ENCODE measurements around the gene CACNA1B. TPM values are rescaled to one million over a fixed set of nuclear protein-coding genes. Genes with fewer than 3 reads are reported as not detected.

Gene CACNA1B
- total and polyA plus RNA-seq, 2 of the 13 experiments (the other 11 are each of a cell fraction or from before 2014, with no cell fraction given) = under 0.01 to 0.04 TPM

GRCh38 chr9:137876269-137876668 lies 1.3 kb upstream of the CACNA1B start (continued):
- TF ChIP-seq RNF219 (CRISPR knock-in tag; IDR thresholded peaks at IDR 0.05) (no peak), KAT7 (CRISPR knock-in tag; IDR thresholded peaks at IDR 0.05; ENCODE audit: borderline replicate concordance) (no peak), SP2 (CRISPR knock-in tag; IDR thresholded peaks at IDR 0.05) (no peak), FOXM1 (CRISPR knock-in tag; IDR thresholded peaks at IDR 0.05) (no peak), ATAD3A (CRISPR knock-in tag; IDR thresholded peaks at IDR 0.05) (no peak)

GRCh38 chr9:137876781-137877386 lies 698 bp upstream of the CACNA1B start:
- no TSS peak for BruUV-seq (replicated peaks)
- H4K20me1 ChIP-seq (ENCODE audit: insufficient read depth, low read length) = peaks cover 2% of the 10 kb centered on the region; the same call in 1 of the 2 replicates
- TF ChIP-seq NAIF1 (CRISPR knock-in tag; IDR thresholded peaks at IDR 0.05; ENCODE audit: borderline replicate concordance) (no peak), SOX5 (CRISPR knock-in tag; IDR thresholded peaks at IDR 0.05; ENCODE audit: borderline replicate concordance) (no peak), STAG1 (CRISPR knock-in tag; IDR thresholded peaks at IDR 0.05) (no peak), ZZZ3 (CRISPR knock-in tag; IDR thresholded peaks at IDR 0.05; ENCODE audit: borderline replicate concordance) (no peak), THAP8 (CRISPR knock-in tag; IDR thresholded peaks at IDR 0.05; ENCODE audit: borderline replicate concordance) (no peak)
- TF ChIP-seq, protein P1, sequence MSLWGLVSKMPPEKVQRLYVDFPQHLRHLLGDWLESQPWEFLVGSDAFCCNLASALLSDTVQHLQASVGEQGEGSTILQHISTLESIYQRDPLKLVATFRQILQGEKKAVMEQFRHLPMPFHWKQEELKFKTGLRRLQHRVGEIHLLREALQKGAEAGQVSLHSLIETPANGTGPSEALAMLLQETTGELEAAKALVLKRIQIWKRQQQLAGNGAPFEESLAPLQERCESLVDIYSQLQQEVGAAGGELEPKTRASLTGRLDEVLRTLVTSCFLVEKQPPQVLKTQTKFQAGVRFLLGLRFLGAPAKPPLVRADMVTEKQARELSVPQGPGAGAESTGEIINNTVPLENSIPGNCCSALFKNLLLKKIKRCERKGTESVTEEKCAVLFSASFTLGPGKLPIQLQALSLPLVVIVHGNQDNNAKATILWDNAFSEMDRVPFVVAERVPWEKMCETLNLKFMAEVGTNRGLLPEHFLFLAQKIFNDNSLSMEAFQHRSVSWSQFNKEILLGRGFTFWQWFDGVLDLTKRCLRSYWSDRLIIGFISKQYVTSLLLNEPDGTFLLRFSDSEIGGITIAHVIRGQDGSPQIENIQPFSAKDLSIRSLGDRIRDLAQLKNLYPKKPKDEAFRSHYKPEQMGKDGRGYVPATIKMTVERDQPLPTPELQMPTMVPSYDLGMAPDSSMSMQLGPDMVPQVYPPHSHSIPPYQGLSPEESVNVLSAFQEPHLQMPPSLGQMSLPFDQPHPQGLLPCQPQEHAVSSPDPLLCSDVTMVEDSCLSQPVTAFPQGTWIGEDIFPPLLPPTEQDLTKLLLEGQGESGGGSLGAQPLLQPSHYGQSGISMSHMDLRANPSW (CRISPR knock-in tag; IDR thresholded peaks at IDR 0.05; ENCODE audit: borderline replicate concordance) = no peak
- TF ChIP-seq, protein P2, sequence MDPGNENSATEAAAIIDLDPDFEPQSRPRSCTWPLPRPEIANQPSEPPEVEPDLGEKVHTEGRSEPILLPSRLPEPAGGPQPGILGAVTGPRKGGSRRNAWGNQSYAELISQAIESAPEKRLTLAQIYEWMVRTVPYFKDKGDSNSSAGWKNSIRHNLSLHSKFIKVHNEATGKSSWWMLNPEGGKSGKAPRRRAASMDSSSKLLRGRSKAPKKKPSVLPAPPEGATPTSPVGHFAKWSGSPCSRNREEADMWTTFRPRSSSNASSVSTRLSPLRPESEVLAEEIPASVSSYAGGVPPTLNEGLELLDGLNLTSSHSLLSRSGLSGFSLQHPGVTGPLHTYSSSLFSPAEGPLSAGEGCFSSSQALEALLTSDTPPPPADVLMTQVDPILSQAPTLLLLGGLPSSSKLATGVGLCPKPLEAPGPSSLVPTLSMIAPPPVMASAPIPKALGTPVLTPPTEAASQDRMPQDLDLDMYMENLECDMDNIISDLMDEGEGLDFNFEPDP (CRISPR knock-in tag; conservative IDR thresholded peaks at IDR 0.05) = no peak

More at GRCh38 chr9:137876781-137877386, 698 bp upstream of the CACNA1B start:
- CTCF ChIA-PET (ENCODE audit: low intra/inter-chr PET ratio, low total read pairs) = no interaction called here
- no peak overlapping the region for H3K4me2 ChIP-seq (ENCODE audit: low read depth, low read length)
- H3K27me3 ChIP-seq (ENCODE audit: control insufficient read depth in 1 of 2, insufficient read depth in 2 of 2, low read length in 2 of 2) = peaks cover 2 to 13% of the 10 kb centered on the region in 2 experiments; a peak in 3 of 5 replicates
- 81% methylated on average over 27 of the region's 47 CpGs for WGBS (ENCODE audit: low lambda C conversion rate)
- no peak overlapping the region for H3K27ac ChIP-seq (ENCODE audit: extremely low read length, insufficient read depth, low read length)
- H3K36me3 ChIP-seq (replicated peaks in 1 of 2; ENCODE audit: control insufficient read depth in 1 of 2, insufficient read depth in 2 of 2, low read length in 2 of 2) = no peaks in the 10 kb centered on the region
- no peaks in the 10 kb centered on the region for H3K79me2 ChIP-seq (ENCODE audit: insufficient read depth, low read length)
- no peaks in the 10 kb centered on the region for H3K9me3 ChIP-seq (ENCODE audit: low read length)
- FAIRE-seq = no peak
- H3K9ac ChIP-seq (ENCODE audit: insufficient read depth, low read depth, low read length) = no peak overlapping the region
- no peak overlapping the region for H2AFZ ChIP-seq (ENCODE audit: low read length)
- in situ Hi-C loops (cut with HindIII; ENCODE audit: extremely low pct_ligation_motif_present, low pct_unique_long_range_greater_than_20kb) (no loop called here), intact Hi-C loops (cut with micrococcal nuclease; ENCODE audit: unreplicated experiment) (no loop called here)
- POLR2A ChIA-PET = no interaction called here
- DNase-seq (ENCODE audit: low spot score) = no peak
- ATAC-seq = no peak
- H3K4me3 ChIP-seq (replicated peaks in 1 of 3; ENCODE audit: insufficient read depth in 1 of 3, low read depth in 2 of 3, low read length in 3 of 3) = no peak overlapping the region
- H3K4me1 ChIP-seq (ENCODE audit: insufficient read depth, low read length) = no peaks in the 10 kb centered on the region

Measured in HepG2 (cell line).